GM21367 (cell line): Measurements from ENCODE around the gene KCNQ2.

Experiments used
- ATAC-seq: cut with Tn5 transposase; IDR thresholded peaks from one replicate; pipeline ENCODE4 v1.9.1; 2021; ENCODE audit not compliant: unreplicated experiment

Gene KCNQ2

DNA sequence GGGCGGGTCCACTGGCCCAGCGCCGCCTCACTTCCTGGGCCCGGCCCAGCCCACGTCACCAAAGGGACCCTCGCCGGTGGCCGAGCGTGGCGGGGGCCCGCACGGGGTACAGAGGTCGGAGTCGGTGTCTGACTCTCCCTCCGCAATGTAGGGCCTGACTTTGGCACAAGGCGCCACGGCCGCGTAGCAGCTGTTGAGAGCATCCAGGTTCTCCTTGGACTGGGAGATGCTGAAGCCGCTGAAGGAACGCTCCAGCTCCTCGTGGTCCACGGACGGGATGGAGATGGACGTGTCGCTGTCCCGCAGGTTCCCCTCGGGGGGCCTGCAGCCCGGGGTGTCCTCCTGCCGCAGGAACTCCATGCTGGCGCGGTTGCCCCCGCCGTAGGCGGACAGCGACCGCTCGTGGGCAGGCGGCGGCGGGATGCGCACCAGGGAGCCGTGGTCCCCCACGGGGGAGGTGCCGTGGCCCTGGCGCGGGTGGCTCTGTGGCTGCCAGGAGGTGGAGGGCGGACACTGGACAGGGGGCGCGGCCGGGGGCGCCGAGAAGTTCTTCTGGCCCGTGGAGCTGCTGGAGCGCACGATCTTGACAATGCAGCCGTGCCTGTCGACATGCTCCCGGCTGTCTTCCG lies 65.7 kb downstream of the KCNQ2 start:
- ATAC-seq, result no peak

- no peak for ATAC-seq
Measured at GRCh38 chr20:63406011-63406410, 66.4 kb downstream of the KCNQ2 start.

GRCh38 chr20:63405102-63405730 lies 67.2 kb downstream of the KCNQ2 start:
- no peak for ATAC-seq

DNA sequence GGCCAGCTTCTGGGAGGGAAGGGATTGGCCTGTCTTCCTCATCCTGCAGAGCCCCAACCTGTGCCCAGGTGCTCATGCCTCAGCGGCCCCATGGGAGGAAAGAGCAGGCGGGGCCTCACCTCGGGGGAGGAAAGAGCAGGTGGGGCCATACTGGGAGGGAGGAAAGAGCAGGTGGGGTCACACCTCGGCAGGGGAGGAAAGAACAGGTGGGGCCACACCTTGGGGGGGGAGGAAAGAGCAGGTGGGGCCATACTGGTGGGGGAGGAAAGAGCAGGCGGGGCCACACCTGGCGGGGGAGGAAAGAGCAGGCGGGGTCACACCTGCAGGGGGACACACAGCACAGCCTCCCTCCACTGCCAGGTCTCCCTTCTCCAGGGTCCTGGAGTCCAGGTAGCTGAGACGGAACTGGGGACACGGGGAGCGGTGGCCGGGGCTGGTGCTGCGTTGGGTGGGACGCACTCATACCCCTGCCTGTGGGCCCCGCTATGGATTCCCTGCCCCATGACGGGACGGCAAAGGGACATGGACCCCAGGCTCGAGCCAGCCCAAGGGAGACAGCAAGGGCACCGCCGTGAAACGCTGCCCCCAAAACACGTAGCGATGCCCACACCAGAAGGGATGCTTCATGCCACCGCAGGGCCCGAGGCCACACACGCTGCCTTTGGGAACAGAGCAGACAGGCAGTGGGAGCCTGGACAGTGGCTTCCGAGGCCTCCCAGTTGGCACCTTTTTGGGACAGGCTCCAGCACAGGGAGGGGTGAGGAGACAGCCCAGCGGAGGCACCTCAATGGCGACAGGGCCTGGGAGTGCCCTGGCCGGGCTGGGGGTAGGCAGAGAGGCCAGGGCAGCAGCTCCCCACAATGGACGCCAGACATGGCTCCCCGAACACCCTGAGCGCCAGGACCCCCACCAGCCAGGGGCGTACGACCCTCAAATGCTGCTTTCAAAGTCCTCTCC lies 68.0 kb downstream of the KCNQ2 start:
- ATAC-seq, result no peak

- no peak for ATAC-seq
Measured at GRCh38 chr20:63403403-63404105, 68.9 kb downstream of the KCNQ2 start.

- no peak for ATAC-seq
Measured at GRCh38 chr20:63402860-63403220, 69.6 kb downstream of the KCNQ2 start.

GRCh38 chr20:63402181-63402859 lies 70.1 kb downstream of the KCNQ2 start:
- ATAC-seq, result no peak

DNA sequence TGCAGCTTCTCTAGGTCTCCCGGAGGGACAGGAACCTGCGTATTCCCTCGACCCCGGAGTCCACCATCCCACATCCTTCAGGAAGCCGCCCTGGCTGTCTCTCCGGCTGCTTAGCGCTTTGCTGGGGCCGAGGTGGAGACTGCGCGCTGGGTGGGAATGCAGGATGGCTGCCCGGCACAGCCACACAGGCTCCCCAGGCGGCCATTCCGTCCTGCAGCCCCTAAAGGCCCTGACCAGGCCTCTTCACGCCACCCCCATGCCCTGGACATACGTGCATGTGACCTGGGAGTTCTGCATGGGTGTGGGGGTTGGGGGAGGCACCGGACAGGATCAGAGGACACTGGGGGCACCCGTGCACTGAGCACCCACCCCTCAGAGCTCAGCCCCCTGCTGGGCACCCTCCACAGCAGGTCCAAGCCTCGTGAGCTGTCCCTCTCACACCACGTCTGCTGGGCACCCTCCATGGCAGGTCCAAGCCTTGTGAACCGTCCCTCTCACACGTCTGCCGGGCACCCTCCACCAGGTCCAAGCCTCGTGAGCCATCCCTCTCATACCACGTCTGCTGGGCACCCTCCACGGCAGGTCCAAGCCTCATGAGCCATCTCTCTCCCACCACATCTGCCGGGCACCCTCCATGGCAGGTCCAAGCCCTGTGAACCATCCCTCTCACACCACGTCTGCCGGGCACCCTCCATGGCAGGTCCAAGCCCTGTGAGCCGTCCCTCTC lies 70.9 kb downstream of the KCNQ2 start:
- no peak for ATAC-seq

DNA sequence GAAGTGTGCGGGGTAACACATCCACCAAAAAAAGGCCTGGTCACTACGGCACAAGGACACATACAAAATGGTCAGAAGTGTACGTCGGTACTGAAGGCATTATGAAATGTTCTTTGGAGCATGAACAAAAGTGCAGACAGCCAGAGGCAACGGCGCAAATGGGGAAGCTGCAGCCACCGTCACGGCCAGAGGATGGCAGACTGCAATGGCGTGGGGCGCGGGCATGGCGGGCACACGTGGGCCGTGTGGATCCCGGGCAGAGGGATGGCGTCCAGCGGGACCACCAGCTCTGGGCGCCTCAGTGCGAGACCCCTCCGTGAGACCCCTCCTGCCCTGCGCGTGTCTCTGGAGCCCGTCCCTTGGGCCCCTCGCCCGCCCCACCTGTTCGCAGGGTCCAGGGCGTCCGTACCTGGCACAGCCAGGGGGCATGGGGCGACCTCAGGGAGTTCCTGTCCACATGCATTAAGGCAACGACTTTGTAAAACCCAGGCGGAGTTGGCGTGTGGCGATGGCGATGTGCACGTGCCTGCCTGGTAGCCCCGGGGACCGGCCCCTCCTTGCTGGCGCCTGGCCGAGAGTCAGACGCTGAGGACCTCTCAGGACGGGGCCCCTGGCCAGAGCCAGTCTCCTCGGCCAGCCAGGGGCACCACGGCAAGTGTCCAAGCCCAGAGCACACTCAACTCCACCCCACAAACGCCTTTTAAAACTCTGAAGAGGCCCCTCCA lies 71.8 kb downstream of the KCNQ2 start:
- ATAC-seq, result no peak

DNA sequence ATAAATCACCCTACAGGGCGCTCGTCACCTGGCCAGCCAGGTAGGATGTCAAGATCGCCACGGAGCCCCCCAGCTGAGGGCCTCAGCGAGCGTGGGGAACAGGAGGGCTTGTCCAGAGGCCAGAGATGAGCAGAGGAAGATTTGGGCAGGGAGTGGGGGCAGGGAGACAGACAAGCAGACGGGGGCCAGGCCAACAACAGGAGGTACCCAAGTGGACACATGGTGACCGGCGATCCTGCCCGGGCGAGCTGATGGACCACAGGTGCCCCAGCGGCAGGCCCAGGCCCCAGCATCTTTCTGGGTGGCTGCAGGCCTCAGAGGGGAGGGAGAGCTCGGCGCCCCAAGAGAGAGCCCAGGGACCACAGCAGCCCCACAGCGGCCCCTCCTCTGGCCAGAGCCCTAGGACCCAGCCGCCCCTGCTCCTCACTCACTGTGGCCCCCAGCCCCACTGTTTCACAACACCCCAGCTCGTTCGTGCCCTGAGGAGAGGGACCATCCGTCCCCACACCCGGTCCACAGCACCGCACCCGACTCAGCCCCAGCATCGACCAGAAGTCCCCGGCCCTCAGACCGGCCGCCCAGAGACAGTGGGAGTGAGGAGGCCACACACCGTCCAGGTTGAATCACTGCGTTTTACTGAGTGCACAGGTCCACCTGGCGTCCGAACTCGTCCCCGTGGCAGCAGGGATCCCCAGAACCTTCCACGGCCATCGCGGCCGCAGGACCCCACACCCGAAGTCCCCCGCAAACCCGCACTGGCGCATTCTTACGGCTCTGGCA lies 72.7 kb downstream of the KCNQ2 start:
- no peak for ATAC-seq

DNA sequence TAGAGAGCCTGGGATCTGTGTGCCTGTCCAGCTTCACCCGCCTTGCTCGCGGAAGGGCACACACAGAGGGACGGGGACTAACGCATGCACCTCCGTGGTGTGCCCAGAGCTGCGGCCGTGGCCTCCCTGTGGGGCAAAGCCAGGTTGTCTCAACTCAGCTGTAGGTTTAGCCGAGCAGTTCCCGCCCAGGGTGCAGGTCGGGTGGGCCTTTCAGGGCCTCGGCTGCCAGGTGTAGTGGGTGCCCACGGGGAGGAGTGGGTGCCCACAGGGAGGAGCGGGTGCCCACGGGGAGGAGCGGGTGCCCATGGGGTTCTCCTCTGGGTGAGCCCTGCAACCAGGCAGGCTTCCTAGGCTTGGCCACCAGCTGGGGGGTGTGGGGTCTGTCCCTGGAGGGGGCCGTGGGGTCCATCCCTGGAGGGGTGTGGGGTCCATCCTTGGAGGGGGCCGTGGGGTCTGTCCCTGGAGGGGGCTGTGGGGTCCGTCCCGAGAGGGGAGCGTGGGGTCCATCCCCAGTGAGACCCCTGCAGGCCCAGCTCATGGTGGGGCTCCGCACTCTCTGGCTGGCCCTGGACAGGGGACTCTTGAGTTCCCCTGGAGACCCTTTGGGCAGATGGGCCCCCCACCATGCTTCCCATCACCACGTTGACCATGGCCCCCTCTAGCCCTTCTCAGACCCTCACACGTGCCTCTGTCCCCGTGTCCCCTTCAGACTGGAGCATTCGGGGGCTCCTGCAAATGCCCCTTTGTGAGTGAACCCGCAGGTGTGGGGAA lies 73.5 kb downstream of the KCNQ2 start:
- ATAC-seq, result no peak

DNA sequence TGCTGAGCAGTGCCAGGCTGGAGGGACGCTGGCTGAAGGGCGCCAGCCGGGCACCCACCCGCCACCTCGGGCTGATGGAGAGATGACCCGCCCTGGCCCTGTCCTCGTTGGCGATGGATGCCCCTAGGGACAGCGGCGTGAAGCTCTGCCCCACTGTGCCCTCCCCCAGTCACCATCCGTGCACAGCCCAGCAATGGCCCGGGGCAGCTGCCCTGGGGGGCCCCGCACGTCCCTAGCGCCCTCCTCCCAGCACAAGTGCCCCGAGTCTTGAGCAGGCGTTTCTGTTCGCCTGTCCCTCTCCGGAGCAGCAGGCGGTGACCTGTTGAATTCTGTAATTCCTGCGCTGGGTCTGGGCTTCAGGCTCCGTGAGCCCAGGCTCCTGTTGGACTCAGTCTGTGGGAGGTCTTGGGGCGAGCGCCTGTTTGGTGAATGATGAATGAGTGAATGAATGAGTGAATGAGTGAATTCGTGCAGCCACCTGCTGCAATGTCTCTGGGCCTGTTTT lies 74.5 kb downstream of the KCNQ2 start:
- no peak for ATAC-seq

- ATAC-seq, result no peak
Measured at GRCh38 chr20:63397155-63397843, 75.2 kb downstream of the KCNQ2 start.

GRCh38 chr20:63396300-63396699 lies 76.2 kb downstream of the KCNQ2 start:
- no peak for ATAC-seq

DNA sequence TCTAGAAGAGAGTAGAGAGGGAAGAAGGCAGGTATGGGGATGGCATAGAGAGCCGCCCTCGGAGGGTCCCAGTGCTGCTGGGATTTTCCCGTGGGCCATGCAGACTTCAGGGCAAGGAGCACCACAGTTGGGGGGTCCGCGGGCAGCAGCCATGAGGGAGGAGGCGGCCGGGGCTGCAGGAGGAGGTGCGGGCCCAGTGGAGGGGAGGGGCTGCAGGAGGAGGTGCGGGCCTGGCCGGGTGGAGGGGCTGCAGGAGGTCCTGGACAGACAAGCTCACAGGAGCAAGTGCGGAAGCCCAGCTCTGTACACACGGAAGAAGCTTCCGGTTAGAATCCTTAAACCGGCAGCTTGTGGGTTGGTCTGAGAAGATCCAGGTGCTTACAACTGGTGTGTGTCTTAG lies 76.7 kb downstream of the KCNQ2 start:
- no peak for ATAC-seq

GRCh38 chr20:63394920-63395455 lies 77.5 kb downstream of the KCNQ2 start:
- no peak for ATAC-seq
